Heart left ventricle (tissue), 16 donors: ENCODE measurements around the gene OPN3. TPM values are rescaled to one million over a fixed set of nuclear protein-coding genes. Genes with fewer than 3 reads are reported as not detected.

Source experiments
- ATAC-seq, 4 donors: fragments of 200-7000 bp; cut with Tn5 transposase; one replicate each; pipeline ENCODE4 v1.9.1; 2020 to 2022; ENCODE audit warnings: moderate library complexity in 4 of 4, mild to moderate bottlenecking in 3 of 4, moderate number of reproducible peaks in 1 of 4
- DNase-seq, 5 donors: peaks; one replicate each; pipeline ENCODE4 v3.0.0-alpha.2; 2020
- H3K27ac ChIP-seq, 12 donors: fragments of 200-600 bp; sonication (generic) in 4 of 12; one replicate each; pipeline versions ENCODE4 v1.5.0 to v1.8.0; 2016 to 2022; ENCODE audit warnings: mild to moderate bottlenecking in 2 of 12
- H3K27me3 ChIP-seq, 9 donors: fragments of 200-600 bp; sonication (generic) in 2 of 9; one replicate each; pipeline versions ENCODE4 v1.5.1 to v1.8.0; 2016 to 2022; ENCODE audit warnings: mild to moderate bottlenecking in 3 of 9
- H3K36me3 ChIP-seq, 9 donors: fragments of 200-600 bp; sonication (generic) in 2 of 9; one replicate each; pipeline versions ENCODE4 v1.5.0 to v1.8.0; 2018 to 2022; ENCODE audit warnings: mild to moderate bottlenecking in 2 of 9
- H3K4me1 ChIP-seq, 12 donors: fragments of 200-600 bp; sonication (generic) in 4 of 12; one replicate each; pipeline versions ENCODE4 v1.5.0 to v1.8.0; 2016 to 2022; ENCODE audit warnings: mild to moderate bottlenecking in 3 of 12
- H3K4me3 ChIP-seq, 12 donors: fragments of 200-600 bp; sonication (generic) in 4 of 12; one replicate each; pipeline versions ENCODE4 v1.5.0 to v1.8.0; 2017 to 2022; ENCODE audit warnings: mild to moderate bottlenecking in 9 of 12, moderate library complexity in 4 of 12
- H3K9me3 ChIP-seq, 12 donors: fragments of 200-600 bp; sonication (generic) in 4 of 12; one replicate each; pipeline versions ENCODE4 v1.5.0 to v1.8.0; 2016 to 2022; ENCODE audit warnings: mild to moderate bottlenecking in 1 of 12
- POLR2A ChIP-seq, 2 donors: fragments of 450-650 bp; IDR thresholded peaks; one replicate each; pipeline ENCODE4 v1.6.1; 2017; ENCODE audit warnings: antibody characterized with exemption in 2 of 2, mild to moderate bottlenecking in 2 of 2, moderate library complexity in 2 of 2
- WGBS, 4 donors: extraction: QIAGEN DNeasy Blood & Tissue Kit in 2 of 4; methylation state at CpG; one replicate each; pipeline versions ENCODE4 v1.1.5 to v1.1.7; 2013 to 2018; 5-methylcytosine and 5-hydroxymethylcytosine counted together
- intact Hi-C, 10 donors: fragments of 100-400 bp; cut with DNase I; formaldehyde crosslinking; loops; one replicate each; pipeline versions ENCODE4 v1.11.1 to v1.14.2; 2022
- polyA plus RNA-seq, 2 donors: library from polyadenylated mRNA; stranded (reverse); fragments of 200-250 nt; gene quantifications; one replicate each; pipeline ENCODE4 v1.2.3, GENCODE V29; 2013
- total RNA-seq, 9 donors: library from RNA; depleted of rRNA in 2 of 9; stranded (reverse); fragments of >200 nt in 2 of 9; fragmentation: NEBNext Ultra II Directional in 3 of 9; extraction: Animal tissue kit (Norgen Biotek cat#: 25700) in 3 of 9; gene quantifications; one replicate each; pipeline versions ENCODE4 v1.1.0 to v1.2.4, GENCODE V29; 2016 to 2023
- TF ChIP-seq, protein P1 (sequence below), 12 donors: fragments of 200-600 bp; sonication (generic) in 4 of 12; IDR thresholded peaks; one replicate each; pipeline versions ENCODE4 v1.5.0 to v1.8.0; 2018 to 2022; ENCODE audit warnings: antibody characterized with exemption in 12 of 12, mild to moderate bottlenecking in 5 of 12
- donor health status: ischemic (EF 13 %, LVEDD 7.1; RV severe dilation, severe dysfunction).
- donor health status: healthy with polysubstance abuse.
- donor health status: DM: no; HTN: yes; CAD: no.
- donor health status: DM: no; HTN: no; CAD: no.
- donor health status: ischemic (EF 25% LVEDD 6.9; RV normal size, moderate dysfunction).
- donor health status: ischemic (EF 25% LVEDD 5.7; RV mildly dilated, moderate dysfunction).
- donor health status: healthy.
- donor health status: DM: yes; HTN: yes; CAD: no.
- donor health status: ischemic (EF 35%, LVEDD 5.7; RV mildly dilated, moderate dysfunction).
- donor health status: nonischemic (EF 11% LVEDD 7.7; RV severe dilation, severe dysfunction).
- donor health status: DM: yes; HTN: yes; CAD: no.
- donor health status: PGD.
- donor health status: ischemic (EF 29% LVEDD 5.4; RV normal size, mild dysfunction).
- donor health status: nonischemic (EF 23%, LVEDD 6.1; RV moderate dilation, normal function).

The OPN3 gene
- total and polyA plus RNA-seq, 11 donors, result 3.5 to 13.6 (median 6.2) TPM

DNA sequence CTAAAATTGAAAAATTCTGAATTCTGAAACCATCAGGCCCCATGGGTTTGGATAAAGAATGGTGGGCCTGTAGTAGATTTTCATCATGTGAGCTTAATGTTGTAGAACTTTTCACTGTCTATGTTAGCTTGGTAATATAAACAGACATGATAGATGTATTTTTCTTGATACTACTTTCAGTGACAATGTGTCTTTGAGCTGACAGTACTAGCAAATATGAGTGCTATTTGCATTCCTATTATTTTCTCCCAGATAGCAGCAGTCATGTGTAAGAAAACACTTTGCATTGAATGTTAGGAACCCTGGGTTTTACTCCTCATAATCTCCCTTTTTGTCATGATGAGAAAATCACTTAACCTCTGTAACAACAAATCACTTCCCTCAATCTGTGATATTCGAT lies 89.9 kb downstream of the OPN3 start:
- H3K4me3 ChIP-seq, result no peak overlapping the region
- 67 to 83% (median 72%) methylated on average over 1 of the region's 1 CpG for WGBS, 4 donors
- no peak for ATAC-seq
- H3K27ac ChIP-seq, result peak overlapping the region in 1 of 12 donors; percentile 90
- no peaks in the 10 kb centered on the region for H3K36me3 ChIP-seq
- H3K9me3 ChIP-seq, result no peaks in the 10 kb centered on the region
- no peak for TF ChIP-seq POLR2A (IDR thresholded peaks at IDR 0.05)
- TF ChIP-seq, protein P1, sequence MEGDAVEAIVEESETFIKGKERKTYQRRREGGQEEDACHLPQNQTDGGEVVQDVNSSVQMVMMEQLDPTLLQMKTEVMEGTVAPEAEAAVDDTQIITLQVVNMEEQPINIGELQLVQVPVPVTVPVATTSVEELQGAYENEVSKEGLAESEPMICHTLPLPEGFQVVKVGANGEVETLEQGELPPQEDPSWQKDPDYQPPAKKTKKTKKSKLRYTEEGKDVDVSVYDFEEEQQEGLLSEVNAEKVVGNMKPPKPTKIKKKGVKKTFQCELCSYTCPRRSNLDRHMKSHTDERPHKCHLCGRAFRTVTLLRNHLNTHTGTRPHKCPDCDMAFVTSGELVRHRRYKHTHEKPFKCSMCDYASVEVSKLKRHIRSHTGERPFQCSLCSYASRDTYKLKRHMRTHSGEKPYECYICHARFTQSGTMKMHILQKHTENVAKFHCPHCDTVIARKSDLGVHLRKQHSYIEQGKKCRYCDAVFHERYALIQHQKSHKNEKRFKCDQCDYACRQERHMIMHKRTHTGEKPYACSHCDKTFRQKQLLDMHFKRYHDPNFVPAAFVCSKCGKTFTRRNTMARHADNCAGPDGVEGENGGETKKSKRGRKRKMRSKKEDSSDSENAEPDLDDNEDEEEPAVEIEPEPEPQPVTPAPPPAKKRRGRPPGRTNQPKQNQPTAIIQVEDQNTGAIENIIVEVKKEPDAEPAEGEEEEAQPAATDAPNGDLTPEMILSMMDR (IDR thresholded peaks at IDR 0.05), result no peak
- H3K27me3 ChIP-seq, result no peaks in the 10 kb centered on the region
- DNase-seq, result no peak
- peaks cover 0 to 14% (median 0%) of the 10 kb centered on the region in 12 donors for H3K4me1 ChIP-seq
- intact Hi-C loops, result no loop called here

GRCh38 chr1:241548008-241548407 lies 92.2 kb downstream of the OPN3 start:
- H3K4me3 ChIP-seq, result no peak overlapping the region
- intact Hi-C loops, result no loop called here
- no peaks in the 10 kb centered on the region for H3K36me3 ChIP-seq
- H3K9me3 ChIP-seq, result no peaks in the 10 kb centered on the region
- peaks cover 0 to 14% (median 0%) of the 10 kb centered on the region in 12 donors for H3K4me1 ChIP-seq
- ATAC-seq (no peak), DNase-seq (no peak)
- no peak overlapping the region for H3K27ac ChIP-seq
- no peaks in the 10 kb centered on the region for H3K27me3 ChIP-seq
- TF ChIP-seq, protein P1 (IDR thresholded peaks at IDR 0.05), result no peak
- no peak for TF ChIP-seq POLR2A (IDR thresholded peaks at IDR 0.05)
- 42 to 72% (median 55%) methylated on average over 2 of the region's 2 CpGs for WGBS, 4 donors

Other genes with a start within 250 kb of the OPN3 start
- 100 to 1,000 TPM; 153 to 279 (median 209) TPM for gene FH, start 120.6 kb downstream of the OPN3 start, total RNA-seq
- 100 to 1,000 TPM; 168 to 246 TPM for gene FH, start 120.6 kb downstream of the OPN3 start, polyA plus RNA-seq
- 1 to 10 TPM in 2 of 9 donors, under 1 TPM in 4, not detected in 3; 0.07 to 3.9 (median 0.18) TPM for gene KMO, start 108.0 kb downstream of the OPN3 start, total RNA-seq
- gene KMO, start 108.0 kb downstream of the OPN3 start, polyA plus RNA-seq, result under 1 TPM; 0.11 to 0.15 TPM
- 1 to 10 TPM; 3.9 to 9.8 (median 6.6) TPM for gene CHML, start within 50 bp of the OPN3 start, total RNA-seq
- gene CHML, start within 50 bp of the OPN3 start, polyA plus RNA-seq, result 1 to 10 TPM; 1.1 to 6.6 TPM
- not detected for gene WDR64, start 11.9 kb upstream of the OPN3 start, total RNA-seq
- not detected for gene WDR64, start 11.9 kb upstream of the OPN3 start, polyA plus RNA-seq
- 1 to 10 TPM in 2 of 9 donors, under 1 TPM in 3, not detected in 4; 0.15 to 4.1 (median 0.81) TPM for gene EXO1, start 207.8 kb upstream of the OPN3 start, total RNA-seq
- under 1 TPM in 1 of 2 donors, not detected in 1; 0.07 TPM for gene EXO1, start 207.8 kb upstream of the OPN3 start, polyA plus RNA-seq